ENCODE measurements around the gene COL1A1.

GRCh38 chr17:50135316-50136095, 65.9 kb downstream of the COL1A1 start:
- TF ChIP-seq CTCF (IDR thresholded peaks at IDR 0.05): no peak
- no peak for TF ChIP-seq POLR2A (IDR thresholded peaks at IDR 0.05)

All from body of pancreas (tissue), 4 donors.